ENCODE results near the gene CDH1. TPM values are rescaled to one million over a fixed set of nuclear protein-coding genes. Genes with fewer than 3 reads are reported as not detected.

The CDH1 gene
- total RNA-seq, 3 donors from 2014 or later (not counting 1 experiment from before 2014, with no cell fraction given), result 0.50 TPM; not detected in 2

DNA sequence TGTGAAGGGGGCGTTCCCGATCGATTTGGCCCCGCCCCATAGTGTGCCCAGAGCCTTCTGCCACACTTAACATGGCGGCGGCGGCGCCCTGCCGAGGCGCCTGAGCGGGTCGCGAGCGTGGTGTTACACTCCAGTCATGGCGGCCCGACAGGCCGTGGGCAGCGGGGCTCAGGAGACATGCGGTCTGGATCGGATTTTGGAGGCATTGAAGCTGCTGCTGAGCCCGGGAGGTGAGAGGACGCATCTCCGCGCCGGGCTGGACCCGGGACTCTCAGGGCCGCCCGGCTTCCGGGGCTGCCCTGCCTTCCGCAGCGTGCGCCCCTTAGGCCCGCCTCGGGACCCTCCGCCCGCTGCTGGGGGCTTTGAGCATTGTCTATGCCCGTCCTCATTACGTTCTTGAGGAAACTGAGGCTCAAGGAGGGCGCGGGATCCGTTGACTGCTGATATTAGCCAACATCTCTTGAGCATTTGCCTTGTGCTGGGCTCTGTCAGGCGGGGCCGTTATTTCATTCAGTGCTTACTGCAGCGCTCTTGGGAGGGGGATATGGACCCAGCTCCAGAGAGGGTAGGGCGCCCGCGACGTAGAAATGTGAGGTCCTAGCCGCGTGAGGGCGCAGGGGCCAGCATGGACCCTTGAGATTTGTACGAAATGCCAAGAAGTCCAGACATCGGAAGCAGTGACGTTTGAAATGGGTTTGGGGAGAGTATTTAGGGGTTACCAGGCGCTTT lies 106.6 kb downstream of the CDH1 start, which contains the start of gene TANGO6:
Gene TANGO6, plus strand, starts transcription at position 50 of the 729 bp plus-strand sequence. Its CDS starts 87 bp downstream, at position 137.
- H3K36me3 ChIP-seq (ENCODE audit: control insufficient read depth, insufficient read depth, low read length), result no peaks in the 10 kb centered on the region
- ATAC-seq, result peak; percentile 96 to 98 (median 96)
- Mint-ChIP-seq H3K36me3 (no peaks in the 10 kb centered on the region), H3K27ac (peak within 1 kb of the TSS; percentile 69 to 88), H3K9me3 (no peaks in the 10 kb centered on the region), H3K4me1 (peaks cover 27% of the 10 kb centered on the region in 2 donors), H3K4me3 (peak within 1 kb of the TSS; percentile 99), H3K27me3 (ENCODE audit: low read depth in 2 of 2) (no peaks in the 10 kb centered on the region)
- peak within 1 kb of the TSS; percentile 89 for H3K4me3 ChIP-seq (ENCODE audit: low read length)
- no peaks in the 10 kb centered on the region for H3K27me3 ChIP-seq (ENCODE audit: control insufficient read depth, insufficient read depth, low read length)
- peak; percentile 85 to 93 for DNase-seq
- H3K9me3 ChIP-seq (ENCODE audit: control insufficient read depth, insufficient read depth, low read length), result no peaks in the 10 kb centered on the region
- intact Hi-C loops (cut with micrococcal nuclease), result loop anchor here (2.0 kb wide), 1 partner anchor 315 kb away; no protein-coding TSS in a partner anchor
- WGBS (ENCODE audit: insufficient coverage), result under 1% methylated on average over 55 of the region's 55 CpGs
- H3K27ac ChIP-seq (ENCODE audit: low read length), result peak within 1 kb of the TSS; percentile 70
- peaks cover 21% of the 10 kb centered on the region for H3K4me1 ChIP-seq (ENCODE audit: control insufficient read depth, insufficient read depth, low read length)
- TF ChIP-seq, protein P1, sequence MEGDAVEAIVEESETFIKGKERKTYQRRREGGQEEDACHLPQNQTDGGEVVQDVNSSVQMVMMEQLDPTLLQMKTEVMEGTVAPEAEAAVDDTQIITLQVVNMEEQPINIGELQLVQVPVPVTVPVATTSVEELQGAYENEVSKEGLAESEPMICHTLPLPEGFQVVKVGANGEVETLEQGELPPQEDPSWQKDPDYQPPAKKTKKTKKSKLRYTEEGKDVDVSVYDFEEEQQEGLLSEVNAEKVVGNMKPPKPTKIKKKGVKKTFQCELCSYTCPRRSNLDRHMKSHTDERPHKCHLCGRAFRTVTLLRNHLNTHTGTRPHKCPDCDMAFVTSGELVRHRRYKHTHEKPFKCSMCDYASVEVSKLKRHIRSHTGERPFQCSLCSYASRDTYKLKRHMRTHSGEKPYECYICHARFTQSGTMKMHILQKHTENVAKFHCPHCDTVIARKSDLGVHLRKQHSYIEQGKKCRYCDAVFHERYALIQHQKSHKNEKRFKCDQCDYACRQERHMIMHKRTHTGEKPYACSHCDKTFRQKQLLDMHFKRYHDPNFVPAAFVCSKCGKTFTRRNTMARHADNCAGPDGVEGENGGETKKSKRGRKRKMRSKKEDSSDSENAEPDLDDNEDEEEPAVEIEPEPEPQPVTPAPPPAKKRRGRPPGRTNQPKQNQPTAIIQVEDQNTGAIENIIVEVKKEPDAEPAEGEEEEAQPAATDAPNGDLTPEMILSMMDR (IDR thresholded peaks at IDR 0.05), result no peak

DNA sequence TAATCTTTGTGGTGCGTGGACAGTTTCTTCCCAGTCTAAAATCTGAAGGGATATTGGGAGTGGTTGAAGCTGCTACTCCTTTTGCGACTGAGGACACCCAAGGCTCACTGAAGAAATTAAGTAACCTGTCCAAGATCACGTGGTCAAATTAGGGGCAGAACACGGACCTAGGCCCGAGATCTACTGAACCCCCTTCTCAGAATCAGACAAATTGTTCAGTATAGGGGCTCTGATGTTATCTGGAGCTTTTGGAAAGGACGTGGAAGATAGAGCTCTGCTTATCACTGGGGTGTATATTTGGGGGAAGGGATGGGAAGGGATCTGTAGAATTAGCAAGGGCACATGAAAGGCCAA lies 107.1 kb downstream of the CDH1 start:
- TF ChIP-seq, protein P1 (IDR thresholded peaks at IDR 0.05), result no peak
- Histone ChIP-seq H3K36me3 (ENCODE audit: control insufficient read depth, insufficient read depth, low read length) (no peaks in the 10 kb centered on the region), H3K4me1 (ENCODE audit: control insufficient read depth, insufficient read depth, low read length) (peaks cover 21% of the 10 kb centered on the region), H3K9me3 (ENCODE audit: control insufficient read depth, insufficient read depth, low read length) (no peaks in the 10 kb centered on the region), H3K4me3 (ENCODE audit: low read length) (peak overlapping the region; percentile 89), H3K27me3 (ENCODE audit: control insufficient read depth, insufficient read depth, low read length) (no peaks in the 10 kb centered on the region), H3K27ac (ENCODE audit: low read length) (no peak overlapping the region)
- no peaks in the 10 kb centered on the region for H3K36me3 Mint-ChIP-seq
- no peaks in the 10 kb centered on the region for H3K27me3 Mint-ChIP-seq (ENCODE audit: low read depth in 2 of 2)
- peaks cover 27% of the 10 kb centered on the region in 2 donors for H3K4me1 Mint-ChIP-seq
- peak overlapping the region; percentile 69 to 88 for H3K27ac Mint-ChIP-seq
- WGBS (ENCODE audit: insufficient coverage), result 8% methylated on average over 6 of the region's 6 CpGs
- ATAC-seq, result no peak
- peak overlapping the region; percentile 99 for H3K4me3 Mint-ChIP-seq
- DNase-seq, result no peak
- intact Hi-C loops (cut with micrococcal nuclease), result no loop called here
- H3K9me3 Mint-ChIP-seq, result no peaks in the 10 kb centered on the region

DNA sequence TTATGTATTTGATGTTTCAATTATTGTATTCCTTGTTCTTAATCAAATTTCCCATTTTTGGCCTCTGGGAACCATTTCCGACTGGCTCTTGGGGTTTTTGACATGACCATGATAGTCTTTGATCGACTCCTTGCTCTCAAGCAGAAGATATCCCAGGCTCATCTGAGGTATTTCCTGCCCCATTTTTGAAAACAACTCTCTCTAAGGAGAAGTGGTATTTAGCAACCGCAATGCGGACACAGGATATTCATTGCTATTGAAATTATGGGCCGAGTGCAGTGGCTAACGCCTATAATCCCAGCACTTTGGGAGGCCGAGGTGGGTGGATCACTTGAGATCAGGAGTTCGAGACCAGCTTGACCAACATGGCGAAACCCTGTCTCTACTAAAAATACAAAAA lies 111.7 kb downstream of the CDH1 start:
- no peak overlapping the region for H3K4me3 Mint-ChIP-seq
- H3K27ac ChIP-seq (ENCODE audit: low read length), result no peak overlapping the region
- 91% methylated on average over 9 of the region's 9 CpGs for WGBS (ENCODE audit: insufficient coverage)
- H3K4me3 ChIP-seq (ENCODE audit: low read length), result no peak overlapping the region
- H3K9me3 ChIP-seq (ENCODE audit: control insufficient read depth, insufficient read depth, low read length), result no peaks in the 10 kb centered on the region
- intact Hi-C loops (cut with micrococcal nuclease), result no loop called here
- H3K36me3 ChIP-seq (ENCODE audit: control insufficient read depth, insufficient read depth, low read length), result no peaks in the 10 kb centered on the region
- TF ChIP-seq, protein P1 (IDR thresholded peaks at IDR 0.05), result no peak
- H3K9me3 Mint-ChIP-seq, result no peaks in the 10 kb centered on the region
- no peak for ATAC-seq
- H3K27ac Mint-ChIP-seq, result no peak overlapping the region
- no peak for DNase-seq
- H3K4me1 ChIP-seq (ENCODE audit: control insufficient read depth, insufficient read depth, low read length), result peaks cover 14% of the 10 kb centered on the region
- no peaks in the 10 kb centered on the region for H3K27me3 Mint-ChIP-seq (ENCODE audit: low read depth in 2 of 2)
- peaks cover 19 to 22% of the 10 kb centered on the region in 2 donors for H3K4me1 Mint-ChIP-seq
- H3K36me3 Mint-ChIP-seq, result no peaks in the 10 kb centered on the region
- H3K27me3 ChIP-seq (ENCODE audit: control insufficient read depth, insufficient read depth, low read length), result no peaks in the 10 kb centered on the region
